GM18517 (cell line): Measurements from ENCODE around the gene LINS1.

Experiments used
- ATAC-seq: cut with Tn5 transposase; IDR thresholded peaks from one replicate; pipeline ENCODE4 v1.9.1; 2021; ENCODE audit warnings: mild to moderate bottlenecking, moderate library complexity; ENCODE audit not compliant: unreplicated experiment

The LINS1 gene

GRCh38 chr15:100558771-100559254 is 43.2 kb downstream of the LINS1 start:
- no peak for ATAC-seq

- ATAC-seq, result no peak
Measured at GRCh38 chr15:100553468-100553867, 48.5 kb downstream of the LINS1 start.

- ATAC-seq, result no peak
Measured at GRCh38 chr15:100547961-100548360, 54.0 kb downstream of the LINS1 start.

GRCh38 chr15:100544946-100545345 is 57.0 kb downstream of the LINS1 start:
- ATAC-seq, result no peak

GRCh38 chr15:100544338-100544841 is 57.6 kb downstream of the LINS1 start:
- no peak for ATAC-seq

GRCh38 chr15:100542290-100542689 is 59.7 kb downstream of the LINS1 start:
- no peak for ATAC-seq

GRCh38 chr15:100537331-100537730 is 64.7 kb downstream of the LINS1 start:
- no peak for ATAC-seq

GRCh38 chr15:100536733-100537132 is 65.3 kb downstream of the LINS1 start:
- no peak for ATAC-seq

GRCh38 chr15:100533886-100534285 is 68.1 kb downstream of the LINS1 start:
- no peak for ATAC-seq

GRCh38 chr15:100531823-100532327 is 70.1 kb downstream of the LINS1 start:
- no peak for ATAC-seq

GRCh38 chr15:100531204-100531603 is 70.8 kb downstream of the LINS1 start:
- no peak for ATAC-seq

- ATAC-seq, result no peak
Measured at GRCh38 chr15:100529556-100529955, 72.4 kb downstream of the LINS1 start.

GRCh38 chr15:100528833-100529428 is 73.1 kb downstream of the LINS1 start, which contains the start of gene CERS3:
Gene CERS3 (minus strand): TSS chr15:100528950. CDS start chr15:100501849, 27,101 bp downstream.
- no peak for ATAC-seq

- ATAC-seq, result no peak
Measured at GRCh38 chr15:100526027-100526481, 75.9 kb downstream of the LINS1 start.

- ATAC-seq, result no peak
Measured at GRCh38 chr15:100525436-100525835, 76.5 kb downstream of the LINS1 start.

- ATAC-seq, result no peak
Measured at GRCh38 chr15:100524326-100524725, 77.7 kb downstream of the LINS1 start.

- ATAC-seq, result no peak
Measured at GRCh38 chr15:100521907-100522306, 80.1 kb downstream of the LINS1 start.

- ATAC-seq, result no peak
Measured at GRCh38 chr15:100520132-100520921, 81.7 kb downstream of the LINS1 start.

- no peak for ATAC-seq
Measured at GRCh38 chr15:100517846-100518245, 84.1 kb downstream of the LINS1 start.
